ENCODE data around the gene MOB3B.

The MOB3B gene

GRCh38 chr9:27471789-27472188 lies 57.8 kb downstream of the MOB3B start:
- TF ChIP-seq L3MBTL2 (conservative IDR thresholded peaks at IDR 0.05) (no peak), FOXA1 (IDR thresholded peaks at IDR 0.05) (no peak), ELF4 (IDR thresholded peaks at IDR 0.05) (no peak), ZNF384 (IDR thresholded peaks at IDR 0.05) (no peak), FOXM1 (IDR thresholded peaks at IDR 0.05; ENCODE audit: borderline replicate concordance) (no peak), CTBP1 (IDR thresholded peaks at IDR 0.05; ENCODE audit: borderline replicate concordance) (no peak), TARDBP (IDR thresholded peaks at IDR 0.05) (no peak), SP1 (IDR thresholded peaks at IDR 0.05) (no peak), NFRKB (IDR thresholded peaks at IDR 0.05) (no peak), PKNOX1 (IDR thresholded peaks at IDR 0.05) (no peak), LEF1 (IDR thresholded peaks at IDR 0.05; ENCODE audit: borderline replicate concordance) (no peak), BHLHE40 (IDR thresholded peaks at IDR 0.05; ENCODE audit: borderline replicate concordance) (no peak), HDGF (IDR thresholded peaks at IDR 0.05; ENCODE audit: borderline replicate concordance) (no peak), SUZ12 (IDR thresholded peaks at IDR 0.05) (no peak), FOXK2 (IDR thresholded peaks at IDR 0.05) (no peak), ARNT (IDR thresholded peaks at IDR 0.05) (no peak)
- CTCF ChIA-PET = no interaction called here

GRCh38 chr9:27471366-27471765 lies 58.2 kb downstream of the MOB3B start:
- POLR2A ChIA-PET = no interaction called here

More at GRCh38 chr9:27471789-27472188, 57.8 kb downstream of the MOB3B start:
- POLR2A ChIA-PET = no interaction called here
- no peak for DNase-seq (ENCODE audit: extremely low spot score)

GRCh38 chr9:27470291-27470856 lies 59.2 kb downstream of the MOB3B start:
- TF ChIP-seq ZNF384 (IDR thresholded peaks at IDR 0.05) (no peak), L3MBTL2 (conservative IDR thresholded peaks at IDR 0.05) (no peak), FOXA1 (IDR thresholded peaks at IDR 0.05) (no peak), SP1 (IDR thresholded peaks at IDR 0.05) (no peak), ARNT (IDR thresholded peaks at IDR 0.05) (no peak), ELF4 (IDR thresholded peaks at IDR 0.05) (no peak), NFRKB (IDR thresholded peaks at IDR 0.05) (no peak), HDGF (IDR thresholded peaks at IDR 0.05; ENCODE audit: borderline replicate concordance) (no peak), BHLHE40 (IDR thresholded peaks at IDR 0.05; ENCODE audit: borderline replicate concordance) (no peak), CTBP1 (IDR thresholded peaks at IDR 0.05; ENCODE audit: borderline replicate concordance) (no peak), PKNOX1 (IDR thresholded peaks at IDR 0.05) (no peak), TARDBP (IDR thresholded peaks at IDR 0.05) (no peak), SUZ12 (IDR thresholded peaks at IDR 0.05) (no peak), FOXM1 (IDR thresholded peaks at IDR 0.05; ENCODE audit: borderline replicate concordance) (no peak), LEF1 (IDR thresholded peaks at IDR 0.05; ENCODE audit: borderline replicate concordance) (no peak), FOXK2 (IDR thresholded peaks at IDR 0.05) (no peak)
- no peak for DNase-seq (ENCODE audit: extremely low spot score)
- ChIA-PET POLR2A (no interaction called here), CTCF (no interaction called here)

More at GRCh38 chr9:27471366-27471765, 58.2 kb downstream of the MOB3B start:
- CTCF ChIA-PET = no interaction called here
- DNase-seq (ENCODE audit: extremely low spot score) = no peak
- TF ChIP-seq SUZ12 (IDR thresholded peaks at IDR 0.05) (no peak), SP1 (IDR thresholded peaks at IDR 0.05) (no peak), PKNOX1 (IDR thresholded peaks at IDR 0.05) (no peak), FOXM1 (IDR thresholded peaks at IDR 0.05; ENCODE audit: borderline replicate concordance) (no peak), HDGF (IDR thresholded peaks at IDR 0.05; ENCODE audit: borderline replicate concordance) (no peak), ELF4 (IDR thresholded peaks at IDR 0.05) (no peak), ZNF384 (IDR thresholded peaks at IDR 0.05) (no peak), BHLHE40 (IDR thresholded peaks at IDR 0.05; ENCODE audit: borderline replicate concordance) (no peak), LEF1 (IDR thresholded peaks at IDR 0.05; ENCODE audit: borderline replicate concordance) (no peak), L3MBTL2 (conservative IDR thresholded peaks at IDR 0.05) (no peak), FOXK2 (IDR thresholded peaks at IDR 0.05) (no peak), ARNT (IDR thresholded peaks at IDR 0.05) (no peak), TARDBP (IDR thresholded peaks at IDR 0.05) (no peak), NFRKB (IDR thresholded peaks at IDR 0.05) (no peak), CTBP1 (IDR thresholded peaks at IDR 0.05; ENCODE audit: borderline replicate concordance) (no peak), FOXA1 (IDR thresholded peaks at IDR 0.05) (no peak)

GRCh38 chr9:27469550-27469949 lies 60.1 kb downstream of the MOB3B start:
- TF ChIP-seq FOXA1 (IDR thresholded peaks at IDR 0.05) = no peak
- TF ChIP-seq CTBP1 (IDR thresholded peaks at IDR 0.05; ENCODE audit: borderline replicate concordance) = no peak
- no peak for TF ChIP-seq HDGF (IDR thresholded peaks at IDR 0.05; ENCODE audit: borderline replicate concordance)
- no peak for TF ChIP-seq SP1 (IDR thresholded peaks at IDR 0.05)
- TF ChIP-seq FOXK2 (IDR thresholded peaks at IDR 0.05) = no peak
- no peak for TF ChIP-seq NFRKB (IDR thresholded peaks at IDR 0.05)
- no peak for TF ChIP-seq SUZ12 (IDR thresholded peaks at IDR 0.05)
- no peak for TF ChIP-seq ELF4 (IDR thresholded peaks at IDR 0.05)
- TF ChIP-seq PKNOX1 (IDR thresholded peaks at IDR 0.05) = no peak
- no peak for TF ChIP-seq ZNF384 (IDR thresholded peaks at IDR 0.05)
- no peak for TF ChIP-seq FOXM1 (IDR thresholded peaks at IDR 0.05; ENCODE audit: borderline replicate concordance)
- POLR2A ChIA-PET = no interaction called here
- CTCF ChIA-PET = interaction anchor here (0.6 kb wide), 1 partner anchor 39 kb away, joined by 6 read pairs; no protein-coding TSS in a partner anchor

GRCh38 chr9:27468462-27469110 lies 61.0 kb downstream of the MOB3B start:
- DNase-seq (ENCODE audit: extremely low spot score) = no peak
- TF ChIP-seq BHLHE40 (IDR thresholded peaks at IDR 0.05; ENCODE audit: borderline replicate concordance) = no peak
- no peak for TF ChIP-seq HDGF (IDR thresholded peaks at IDR 0.05; ENCODE audit: borderline replicate concordance)
- no peak for TF ChIP-seq FOXM1 (IDR thresholded peaks at IDR 0.05; ENCODE audit: borderline replicate concordance)
- TF ChIP-seq FOXK2 (IDR thresholded peaks at IDR 0.05) = no peak
- no peak for TF ChIP-seq FOXA1 (IDR thresholded peaks at IDR 0.05)
- TF ChIP-seq SUZ12 (IDR thresholded peaks at IDR 0.05) = no peak
- no peak for TF ChIP-seq SP1 (IDR thresholded peaks at IDR 0.05)
- TF ChIP-seq L3MBTL2 (conservative IDR thresholded peaks at IDR 0.05) = no peak
- no peak for TF ChIP-seq ZNF384 (IDR thresholded peaks at IDR 0.05)
- TF ChIP-seq LEF1 (IDR thresholded peaks at IDR 0.05; ENCODE audit: borderline replicate concordance) = no peak
- no peak for TF ChIP-seq PKNOX1 (IDR thresholded peaks at IDR 0.05)
- TF ChIP-seq TARDBP (IDR thresholded peaks at IDR 0.05) = no peak
- no peak for TF ChIP-seq NFRKB (IDR thresholded peaks at IDR 0.05)
- TF ChIP-seq CTBP1 (IDR thresholded peaks at IDR 0.05; ENCODE audit: borderline replicate concordance) = no peak
- POLR2A ChIA-PET = no interaction called here
- CTCF ChIA-PET = no interaction called here

More at GRCh38 chr9:27469550-27469949, 60.1 kb downstream of the MOB3B start:
- DNase-seq (ENCODE audit: extremely low spot score) = no peak
